ENCODE data around the gene EIPR1.

DNA sequence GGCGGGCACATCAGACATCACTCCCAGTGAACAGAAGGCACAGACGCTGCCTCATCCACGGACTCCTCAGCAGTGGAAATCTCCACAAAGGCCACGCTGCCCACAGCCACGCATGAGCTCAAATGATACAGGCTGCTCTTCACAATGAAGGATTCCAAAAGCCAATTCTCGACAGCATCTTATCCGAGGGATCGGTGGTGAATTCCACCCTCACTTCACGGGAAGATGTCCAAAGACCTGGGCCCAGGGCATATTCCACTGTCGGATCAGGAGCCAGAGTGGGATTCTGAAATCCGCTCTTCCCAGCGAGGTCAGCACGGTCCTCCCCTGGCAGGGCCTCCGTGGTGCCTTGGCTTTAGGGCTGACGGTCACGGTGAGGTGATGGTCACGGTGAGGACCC is 55.8 kb downstream of the EIPR1 start:
- TF ChIP-seq, protein P1, sequence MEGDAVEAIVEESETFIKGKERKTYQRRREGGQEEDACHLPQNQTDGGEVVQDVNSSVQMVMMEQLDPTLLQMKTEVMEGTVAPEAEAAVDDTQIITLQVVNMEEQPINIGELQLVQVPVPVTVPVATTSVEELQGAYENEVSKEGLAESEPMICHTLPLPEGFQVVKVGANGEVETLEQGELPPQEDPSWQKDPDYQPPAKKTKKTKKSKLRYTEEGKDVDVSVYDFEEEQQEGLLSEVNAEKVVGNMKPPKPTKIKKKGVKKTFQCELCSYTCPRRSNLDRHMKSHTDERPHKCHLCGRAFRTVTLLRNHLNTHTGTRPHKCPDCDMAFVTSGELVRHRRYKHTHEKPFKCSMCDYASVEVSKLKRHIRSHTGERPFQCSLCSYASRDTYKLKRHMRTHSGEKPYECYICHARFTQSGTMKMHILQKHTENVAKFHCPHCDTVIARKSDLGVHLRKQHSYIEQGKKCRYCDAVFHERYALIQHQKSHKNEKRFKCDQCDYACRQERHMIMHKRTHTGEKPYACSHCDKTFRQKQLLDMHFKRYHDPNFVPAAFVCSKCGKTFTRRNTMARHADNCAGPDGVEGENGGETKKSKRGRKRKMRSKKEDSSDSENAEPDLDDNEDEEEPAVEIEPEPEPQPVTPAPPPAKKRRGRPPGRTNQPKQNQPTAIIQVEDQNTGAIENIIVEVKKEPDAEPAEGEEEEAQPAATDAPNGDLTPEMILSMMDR (conservative IDR thresholded peaks at IDR 0.05; ENCODE audit: low read depth, low read length), result no peak
- TF ChIP-seq RAD21 (IDR thresholded peaks at IDR 0.05; ENCODE audit: low read length), result no peak
- TF ChIP-seq POLR2A (IDR thresholded peaks at IDR 0.05; ENCODE audit: low read depth, low read length), result no peak
- no peak for TF ChIP-seq MXI1 (IDR thresholded peaks at IDR 0.05; ENCODE audit: borderline replicate concordance, low read depth, low read length)
- no peak for TF ChIP-seq RFX5 (IDR thresholded peaks at IDR 0.05; ENCODE audit: low read depth, low read length)
- TF ChIP-seq, protein P2, sequence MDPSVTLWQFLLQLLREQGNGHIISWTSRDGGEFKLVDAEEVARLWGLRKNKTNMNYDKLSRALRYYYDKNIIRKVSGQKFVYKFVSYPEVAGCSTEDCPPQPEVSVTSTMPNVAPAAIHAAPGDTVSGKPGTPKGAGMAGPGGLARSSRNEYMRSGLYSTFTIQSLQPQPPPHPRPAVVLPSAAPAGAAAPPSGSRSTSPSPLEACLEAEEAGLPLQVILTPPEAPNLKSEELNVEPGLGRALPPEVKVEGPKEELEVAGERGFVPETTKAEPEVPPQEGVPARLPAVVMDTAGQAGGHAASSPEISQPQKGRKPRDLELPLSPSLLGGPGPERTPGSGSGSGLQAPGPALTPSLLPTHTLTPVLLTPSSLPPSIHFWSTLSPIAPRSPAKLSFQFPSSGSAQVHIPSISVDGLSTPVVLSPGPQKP (IDR thresholded peaks at IDR 0.05; ENCODE audit: borderline replicate concordance, low read depth, low read length), result no peak
- TF ChIP-seq SMC3 (IDR thresholded peaks at IDR 0.05; ENCODE audit: low read depth, low read length), result no peak
- TF ChIP-seq NFE2L2 (IDR thresholded peaks at IDR 0.05; ENCODE audit: low read depth, low read length), result no peak
- TF ChIP-seq MAFK (IDR thresholded peaks at IDR 0.05; ENCODE audit: low read depth, low read length), result no peak

All from IMR-90 (cell line).